GM12891 (cell line): ENCODE results near the gene GSTM4.

Source experiments
- PAX5 ChIP-seq: IDR thresholded peaks from 2 replicates; pipeline ENCODE4 v1.6.1; 2011; ENCODE audit warnings: low read length, moderate library complexity, mild to moderate bottlenecking; ENCODE audit not compliant: insufficient read depth, severe bottlenecking
- POLR2A ChIP-seq: IDR thresholded peaks from 2 replicates; pipeline ENCODE4 v1.6.1; 2011; ENCODE audit warnings: low read depth, low read length, control low read depth
- POLR2AphosphoS5 ChIP-seq: IDR thresholded peaks from 2 replicates; pipeline ENCODE4 v1.6.1; 2011; ENCODE audit warnings: low read depth, low read length, control low read depth
- POU2F2 ChIP-seq: IDR thresholded peaks from 2 replicates; pipeline ENCODE4 v1.6.1; 2011; ENCODE audit warnings: low read depth, mild to moderate bottlenecking, control low read depth, low read length, moderate library complexity
- SPI1 ChIP-seq: IDR thresholded peaks from 2 replicates; pipeline ENCODE4 v1.6.1; 2011; ENCODE audit warnings: low read depth, low read length, control low read depth
- TAF1 ChIP-seq: IDR thresholded peaks from 2 replicates; pipeline ENCODE4 v1.6.1; 2011; ENCODE audit warnings: low read depth, low read length, control low read depth

DNA sequence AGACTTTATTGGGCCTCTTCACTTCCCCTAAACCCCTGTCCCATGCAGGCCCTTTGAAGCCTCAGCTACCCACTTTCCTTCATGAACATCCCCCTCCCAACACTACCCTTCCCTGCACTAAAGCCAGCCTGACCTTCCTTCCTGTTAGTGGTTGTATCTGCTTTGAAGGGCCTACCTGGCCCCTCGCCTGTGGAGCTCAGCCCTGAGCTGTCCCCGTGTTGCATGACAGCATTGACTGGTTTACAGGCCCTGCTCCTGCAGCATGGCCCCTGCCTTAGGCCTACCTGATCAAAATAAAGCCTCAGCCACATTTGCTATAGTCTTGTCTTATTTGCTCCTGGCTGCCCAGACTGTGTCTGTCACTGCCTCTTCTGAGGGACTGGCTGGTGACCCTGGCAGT lies 5.5 kb downstream of the GSTM4 start:
- TF ChIP-seq POLR2AphosphoS5 (no peak), SPI1 (no peak), POLR2A (no peak), TAF1 (no peak), POU2F2 (no peak), PAX5 (no peak)
